ENCODE results near the gene NR3C2. TPM values are rescaled to one million over a fixed set of nuclear protein-coding genes. Genes with fewer than 3 reads are reported as not detected.
"Not testable (repeated sequence)": the region's sequence is repeated elsewhere in the genome, so short reads cannot be mapped to it uniquely, and the experiment has no call there.

The NR3C2 gene
- total RNA-seq, 2 experiments from 2014 or later = 3.1 to 3.3 TPM

DNA sequence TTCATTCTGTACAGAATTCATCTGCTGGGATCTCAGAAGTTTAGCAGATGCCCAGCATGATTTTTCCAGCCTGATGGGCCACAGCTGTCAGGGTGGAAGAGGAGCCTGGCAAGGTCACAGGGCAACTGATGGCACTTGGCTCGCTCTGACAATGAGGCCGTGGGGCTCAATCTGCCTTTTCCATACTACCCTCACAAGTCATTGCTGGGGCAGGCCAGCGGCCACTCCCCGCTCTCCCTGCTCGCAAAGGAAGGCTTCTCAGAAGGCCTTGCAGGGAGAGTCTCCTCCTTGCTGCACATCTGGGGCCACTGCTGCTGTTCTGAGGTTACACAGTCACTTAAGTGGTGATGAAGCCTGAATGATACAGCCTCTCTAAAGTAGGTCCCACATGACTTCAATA lies 349.1 kb downstream of the NR3C2 start:
- ChIA-PET CTCF (no interaction called here), POLR2A (no interaction called here)

DNA sequence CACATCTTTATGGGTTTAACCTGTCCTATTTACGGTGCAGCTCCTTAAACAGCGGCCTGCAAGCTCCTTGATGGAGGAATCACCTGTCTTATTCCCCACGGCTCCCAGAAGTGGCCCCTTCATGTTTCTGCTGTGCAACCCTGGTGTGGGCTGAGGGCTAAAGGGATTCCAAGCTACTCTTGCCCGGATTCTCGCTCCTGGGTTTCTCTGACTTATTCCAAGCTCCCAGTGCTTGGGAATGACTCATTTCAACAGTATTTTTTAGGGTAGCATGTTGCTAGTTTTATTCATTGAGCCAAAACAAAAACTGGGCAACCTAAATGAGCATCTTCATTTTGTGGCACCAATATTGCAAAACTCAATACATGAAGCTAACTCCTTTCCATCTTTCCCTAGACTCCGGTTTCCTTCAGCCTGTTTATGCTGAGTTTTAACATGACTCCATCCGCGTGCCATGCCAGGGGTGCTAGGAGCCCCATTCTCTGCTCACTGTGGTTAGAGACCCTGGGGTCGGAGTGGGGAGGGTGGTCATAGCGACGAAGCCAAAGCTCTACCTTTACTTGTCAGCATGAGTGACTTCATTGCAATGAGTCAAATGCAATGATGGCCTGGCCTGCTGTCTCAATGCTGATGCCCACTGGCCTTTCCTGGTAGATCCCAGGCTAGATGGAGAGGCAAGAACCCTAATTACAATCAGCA lies 349.7 kb downstream of the NR3C2 start:
- POLR2A ChIA-PET = no interaction called here
- CTCF ChIA-PET = interaction anchor here (0.9 kb wide), 1 partner anchor 573 kb away, joined by 3 read pairs; no protein-coding TSS in a partner anchor

DNA sequence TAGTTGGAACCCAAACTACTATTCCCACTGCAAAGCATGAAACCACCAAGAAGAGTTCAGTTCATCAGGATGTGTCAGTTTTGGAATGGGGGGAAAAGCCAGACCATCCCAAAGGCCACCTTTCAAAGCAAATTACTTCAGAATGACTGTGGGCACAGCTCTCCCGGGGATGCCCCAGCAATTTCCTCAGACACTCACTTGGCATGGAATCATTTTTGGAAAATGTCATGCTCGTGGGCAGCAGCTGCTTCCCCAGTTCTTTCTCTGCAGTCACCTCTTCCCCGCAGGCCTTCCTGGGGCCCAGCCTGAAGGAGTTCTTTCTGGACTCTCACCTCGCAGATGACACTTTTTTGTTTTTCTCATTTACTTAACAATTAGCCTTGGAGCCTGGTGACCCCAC lies 350.3 kb downstream of the NR3C2 start:
- CTCF ChIA-PET = interaction anchor here (0.9 kb wide), 1 partner anchor 572 kb away, joined by 3 read pairs; no protein-coding TSS in a partner anchor
- POLR2A ChIA-PET = no interaction called here

DNA sequence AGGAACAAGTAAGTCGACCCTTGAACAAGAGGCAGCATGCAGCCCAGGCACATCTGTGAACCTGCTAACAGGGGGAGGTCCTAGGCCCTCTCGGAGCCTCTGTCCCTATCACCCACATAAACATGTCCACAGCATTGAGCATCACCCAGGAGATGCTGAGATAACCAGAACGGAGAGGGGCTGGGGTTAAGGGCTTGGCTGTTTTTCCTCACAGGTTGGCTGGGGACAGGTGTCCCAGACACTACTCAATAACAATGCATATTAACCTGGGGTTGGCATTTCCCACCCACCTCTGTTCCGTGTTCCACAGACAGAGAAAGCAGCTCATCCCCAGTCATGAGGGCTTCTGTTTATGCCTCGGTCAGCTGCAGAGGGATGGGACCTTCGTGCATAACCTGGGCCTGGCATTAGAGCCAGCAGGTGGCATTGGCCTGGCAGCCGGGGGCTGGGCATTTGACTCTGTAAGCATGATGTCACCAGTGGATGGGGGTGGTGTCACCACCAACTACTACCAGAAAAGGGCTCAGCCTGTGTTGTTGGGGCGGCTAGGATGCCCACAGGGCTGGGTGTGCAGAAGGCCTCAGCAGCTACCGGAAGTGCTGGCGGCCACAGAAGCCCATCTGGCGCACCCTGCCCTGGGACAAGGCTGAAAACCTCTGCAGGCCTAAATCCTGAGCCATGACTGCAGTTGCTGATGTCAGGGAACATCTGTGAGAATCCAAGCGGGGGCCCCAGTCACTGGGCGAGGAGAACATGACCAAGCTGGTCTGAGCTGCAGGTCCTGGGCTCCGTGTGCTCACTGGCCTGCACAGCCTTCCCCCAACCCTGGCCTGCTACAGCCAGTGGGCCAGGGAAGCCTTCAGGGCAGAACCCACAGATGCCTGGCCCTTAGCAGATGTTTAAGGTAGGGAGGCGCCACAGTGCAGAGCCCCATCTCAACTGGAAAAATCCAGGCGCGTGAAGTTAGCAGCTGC lies 351.4 kb downstream of the NR3C2 start:
- ChIA-PET POLR2A (no interaction called here), CTCF (no interaction called here)

DNA sequence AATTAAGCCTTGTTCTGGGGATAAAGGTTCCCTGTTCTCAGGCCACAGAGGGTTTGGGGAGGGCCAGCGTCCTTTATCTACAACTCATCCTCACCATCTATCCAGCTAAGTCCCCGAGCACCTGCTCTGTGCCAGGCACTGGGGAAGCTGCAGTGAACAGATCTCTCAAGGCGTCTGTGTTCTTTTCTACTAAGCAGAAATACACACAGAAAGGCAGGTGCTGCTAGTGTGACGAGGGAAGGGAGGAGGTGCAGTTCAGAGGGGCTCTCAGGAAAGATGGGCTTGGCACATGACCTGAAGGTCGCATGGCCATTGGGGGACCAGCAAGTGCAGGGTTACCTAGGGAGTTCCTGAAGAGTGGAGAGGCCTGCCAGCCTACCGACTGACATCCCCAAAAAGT lies 352.2 kb downstream of the NR3C2 start:
- ChIA-PET CTCF (no interaction called here), POLR2A (no interaction called here)

DNA sequence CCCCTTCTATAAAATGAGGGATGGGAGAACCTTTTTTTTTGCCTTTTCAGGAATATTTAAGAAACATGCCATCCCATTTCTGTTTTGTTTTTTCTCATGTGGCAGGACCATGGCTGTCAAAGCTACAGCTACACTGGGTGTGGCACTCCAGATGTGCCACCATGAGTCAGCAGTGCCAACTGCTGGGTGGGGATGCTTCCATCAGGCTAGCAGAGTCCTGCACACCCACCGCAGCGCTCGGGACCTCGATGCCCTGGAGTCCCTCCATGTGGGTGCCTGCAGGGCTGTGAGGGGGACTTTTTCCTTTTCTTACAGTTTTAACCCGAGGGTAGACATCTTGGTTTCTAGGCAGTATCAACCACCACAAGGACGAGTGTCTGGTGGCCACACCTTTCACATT lies 352.6 kb downstream of the NR3C2 start:
- ChIA-PET CTCF (no interaction called here), POLR2A (no interaction called here)

DNA sequence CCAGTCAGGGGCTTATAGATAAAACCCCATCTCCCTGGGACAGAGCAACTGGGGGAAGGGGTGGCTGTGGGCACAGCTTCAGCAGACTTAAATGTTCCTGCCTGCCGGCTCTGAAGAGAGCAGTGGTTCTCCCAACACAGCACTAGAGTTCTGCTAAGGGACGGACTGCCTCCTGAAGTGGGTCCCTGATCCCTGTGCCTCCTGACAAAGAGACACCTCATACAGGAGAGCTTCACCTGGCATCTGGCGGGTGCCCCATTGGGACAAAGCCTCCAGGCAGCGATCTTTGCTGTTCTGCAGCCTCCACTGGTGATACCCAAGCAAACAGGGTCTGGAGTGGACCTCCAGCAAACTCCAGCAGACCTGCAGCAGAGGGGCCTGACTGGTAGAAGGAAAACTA lies 359.1 kb downstream of the NR3C2 start:
- CTCF ChIA-PET, POLR2A ChIA-PET: not testable (repeated sequence)

DNA sequence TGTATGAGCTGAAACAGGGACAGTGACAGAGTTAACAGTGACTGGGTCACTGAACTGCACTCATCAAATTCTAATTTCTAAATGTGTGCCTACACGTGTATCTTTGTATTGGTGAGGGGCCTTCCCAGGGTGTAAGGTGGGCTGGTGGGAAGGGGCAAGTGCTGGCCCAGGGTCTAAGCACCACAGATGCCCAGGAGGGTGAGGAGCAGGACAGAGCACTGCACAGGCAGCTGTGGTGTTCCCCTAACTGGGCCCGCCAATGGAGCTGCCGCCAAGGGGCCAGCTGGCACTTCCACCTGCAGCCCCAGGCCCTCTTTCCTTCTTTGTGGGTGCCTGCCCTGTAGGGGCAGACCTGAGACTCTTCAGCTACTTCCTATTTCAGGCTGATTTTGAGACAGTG lies 360.5 kb downstream of the NR3C2 start:
- ChIA-PET POLR2A (no interaction called here), CTCF (no interaction called here)

DNA sequence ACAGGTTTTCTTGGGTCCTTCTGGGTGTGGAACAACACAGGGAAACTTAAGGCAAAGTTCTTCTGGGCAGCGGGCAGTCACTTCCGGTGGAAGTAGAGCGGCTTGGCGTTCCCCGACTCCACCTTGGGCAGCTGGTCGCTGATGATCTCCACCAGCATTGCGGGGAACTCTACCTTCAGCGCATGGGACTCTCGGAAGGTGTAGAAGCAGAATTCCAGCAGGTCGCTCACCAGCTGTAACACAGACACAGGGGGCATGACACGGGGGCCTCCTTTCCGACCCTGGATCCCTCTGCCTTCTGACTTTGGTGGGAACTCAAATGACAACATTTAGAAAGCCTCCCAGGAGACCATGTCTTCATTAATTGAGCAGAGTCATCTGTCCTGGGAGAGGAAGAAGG lies 360.9 kb downstream of the NR3C2 start:
- POLR2A ChIA-PET = no interaction called here
- CTCF ChIA-PET = no interaction called here

DNA sequence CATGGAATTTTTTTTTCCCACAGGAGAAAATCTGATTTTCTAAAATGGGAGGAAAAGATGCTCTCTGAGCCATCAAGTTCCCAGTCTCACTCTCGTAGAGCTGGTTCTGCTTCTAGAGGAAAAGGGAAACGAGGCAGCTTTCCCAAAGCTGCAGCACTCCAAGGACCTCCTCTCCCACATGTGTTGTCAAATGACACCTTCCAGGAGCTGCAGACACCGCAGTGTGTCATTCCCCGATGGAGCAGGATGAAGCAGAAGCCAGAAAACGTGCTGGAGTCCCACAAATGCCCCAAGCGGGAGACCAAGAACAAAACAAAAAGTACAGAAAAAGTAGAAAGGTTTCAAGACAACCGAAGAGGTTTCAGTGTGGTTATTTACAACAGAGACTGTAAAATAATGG lies 362.3 kb downstream of the NR3C2 start:
- ChIA-PET CTCF (no interaction called here), POLR2A (no interaction called here)

DNA sequence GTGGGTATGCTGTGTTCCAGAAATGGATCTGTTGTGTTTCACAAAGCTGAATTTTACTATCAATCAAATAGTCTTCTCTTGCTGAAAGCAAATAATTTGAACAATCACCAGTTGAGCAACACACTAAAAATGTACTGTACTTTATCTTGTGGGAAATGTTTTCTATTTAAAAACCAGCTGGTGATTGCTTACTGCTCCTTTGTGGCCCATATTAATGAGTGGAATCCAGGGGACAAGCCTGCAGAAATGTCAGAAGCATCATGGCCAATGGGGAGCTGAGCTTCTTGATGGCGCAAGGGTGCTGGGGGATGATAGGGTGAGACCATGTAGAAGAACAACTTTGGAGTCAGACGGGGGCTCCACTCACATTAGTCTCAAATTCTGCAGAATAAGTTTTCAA lies 364.2 kb downstream of the NR3C2 start:
- POLR2A ChIA-PET = no interaction called here
- CTCF ChIA-PET = no interaction called here

DNA sequence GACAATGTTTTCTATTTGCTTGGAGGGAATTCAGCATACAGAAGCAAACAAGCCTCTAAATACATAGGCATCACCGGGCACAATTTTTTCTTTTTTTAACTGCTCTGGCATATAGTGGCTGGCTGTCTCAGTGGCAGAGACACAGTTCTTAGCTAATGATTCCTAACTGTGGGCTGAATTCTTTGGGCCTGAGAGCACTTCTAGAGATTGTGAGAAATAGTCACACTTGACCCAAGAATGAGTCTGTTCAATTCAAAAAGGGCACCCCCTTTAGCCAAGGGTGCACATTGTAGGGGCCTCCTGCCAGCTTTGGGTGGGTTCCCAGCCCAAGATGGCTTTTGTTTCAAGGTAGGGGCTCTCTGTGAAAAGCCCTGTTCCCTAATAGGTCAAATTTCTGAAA lies 364.6 kb downstream of the NR3C2 start:
- CTCF ChIA-PET = no interaction called here
- POLR2A ChIA-PET = no interaction called here

DNA sequence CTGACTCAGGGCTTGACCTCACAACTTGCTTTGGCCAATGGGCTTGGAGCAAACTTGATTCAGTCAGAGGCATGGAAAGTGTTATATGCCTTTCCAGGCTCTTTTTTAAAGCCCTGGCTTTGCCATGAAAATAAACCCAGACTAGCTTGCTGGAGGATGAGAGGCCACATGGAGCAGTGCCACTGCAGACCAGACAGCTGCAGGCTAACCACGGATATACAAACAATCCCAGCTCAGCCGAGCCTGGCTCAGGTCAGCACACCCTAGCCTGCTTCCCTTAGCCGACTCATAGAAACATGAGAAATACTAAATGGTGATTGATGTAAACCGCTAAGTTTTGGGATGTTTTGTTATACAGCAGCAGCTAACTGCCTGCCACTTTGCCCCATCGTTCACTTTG lies 365.2 kb downstream of the NR3C2 start:
- CTCF ChIA-PET = no interaction called here
- POLR2A ChIA-PET = no interaction called here

DNA sequence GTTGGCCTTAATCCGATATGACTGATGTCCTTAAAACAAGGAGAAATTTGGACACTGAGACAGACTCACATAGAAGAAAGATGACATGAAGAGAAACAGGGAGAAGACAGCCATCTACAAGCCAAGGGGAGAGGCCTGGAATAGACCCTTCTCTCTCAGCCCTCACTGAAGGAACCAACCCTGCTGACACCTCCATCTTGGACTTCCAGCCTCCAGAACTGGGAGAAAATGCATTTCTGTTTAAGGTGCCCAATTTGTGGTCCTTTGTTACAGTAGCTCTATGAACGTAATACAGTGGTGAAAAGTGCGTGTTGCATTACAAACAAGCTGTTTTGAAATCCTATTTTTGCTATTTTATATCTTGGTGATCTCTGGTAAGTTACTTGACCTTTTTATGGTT lies 366.8 kb downstream of the NR3C2 start:
- ChIA-PET CTCF (no interaction called here), POLR2A (no interaction called here)

DNA sequence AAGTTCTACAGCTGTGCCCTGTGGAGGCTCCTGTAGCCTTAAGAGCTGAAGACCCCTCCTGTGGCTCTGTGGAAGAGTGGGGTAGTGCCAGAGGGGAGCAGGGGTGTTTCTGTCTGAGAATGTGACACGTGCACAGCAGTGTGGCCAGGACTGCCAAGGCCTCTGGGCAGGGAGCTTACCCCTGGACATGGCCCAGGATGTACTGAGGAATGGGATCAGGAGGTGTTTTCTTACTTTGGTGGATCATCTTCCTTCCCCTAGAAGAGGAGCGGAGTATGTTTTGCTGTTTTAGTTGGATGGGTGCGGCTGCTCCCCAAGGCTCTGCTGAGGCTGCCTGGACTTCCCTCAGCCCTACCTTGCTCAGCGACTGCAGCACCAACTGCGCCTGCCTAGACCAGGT lies 367.8 kb downstream of the NR3C2 start:
- POLR2A ChIA-PET = no interaction called here
- CTCF ChIA-PET = no interaction called here

DNA sequence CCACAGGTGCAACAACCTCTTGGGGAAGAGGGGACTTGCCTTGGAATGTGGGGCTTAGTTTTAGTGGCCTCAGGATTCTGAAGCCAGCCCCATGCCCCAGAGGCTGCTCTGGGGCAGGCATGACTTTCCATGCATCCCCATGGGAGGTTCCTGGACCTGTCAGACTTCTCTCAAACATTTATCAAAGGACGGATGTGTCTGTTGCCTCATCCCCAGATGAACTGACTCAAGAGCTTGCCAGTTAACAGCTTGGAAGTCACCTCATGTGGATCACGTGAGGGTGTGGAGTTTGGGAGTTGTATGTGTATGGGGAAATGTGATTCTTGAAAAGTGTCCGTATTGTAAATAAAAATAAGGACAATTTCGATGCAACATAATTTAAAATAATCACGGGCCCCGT lies 368.9 kb downstream of the NR3C2 start:
- ChIA-PET POLR2A (no interaction called here), CTCF (no interaction called here)

DNA sequence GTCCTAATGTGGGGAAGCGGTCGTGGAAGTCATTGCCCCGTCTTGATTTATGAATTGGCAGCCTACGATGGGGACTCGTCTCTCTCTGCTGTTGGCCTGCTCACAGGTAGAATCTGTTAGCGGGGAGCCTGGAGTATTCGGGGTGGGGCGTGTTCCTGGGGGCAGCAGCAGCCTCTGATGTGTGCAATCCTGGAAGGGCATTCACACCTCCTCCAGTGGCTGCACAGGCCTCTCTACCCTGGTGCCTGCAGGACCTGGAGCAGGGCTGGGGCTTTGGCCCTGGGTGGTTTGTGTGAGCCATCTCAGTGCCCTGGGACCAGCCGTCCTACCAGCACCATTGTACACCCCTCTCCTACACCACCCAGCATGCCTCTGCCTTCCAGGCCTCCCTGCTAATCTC lies 369.4 kb downstream of the NR3C2 start:
- ChIA-PET CTCF (no interaction called here), POLR2A (no interaction called here)

DNA sequence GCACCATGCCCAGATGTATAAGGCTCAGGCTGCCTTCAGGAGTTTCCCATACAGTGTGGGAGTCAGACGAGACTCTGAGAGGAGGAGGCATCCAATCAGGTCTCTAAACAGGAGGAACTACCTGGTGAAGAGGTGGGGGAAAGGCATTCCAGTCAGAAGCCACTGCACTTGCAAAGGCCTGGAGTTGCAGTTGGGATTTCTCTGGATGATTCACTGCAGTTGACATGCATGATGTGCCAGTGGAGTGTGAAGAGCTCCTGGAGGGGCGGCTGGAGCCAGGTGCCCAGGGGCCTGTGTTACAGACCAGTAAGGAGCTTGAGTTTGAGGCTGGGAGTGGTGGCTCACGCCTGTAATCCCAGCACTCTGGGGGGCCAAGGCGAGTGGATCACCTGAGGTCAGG lies 371.2 kb downstream of the NR3C2 start:
- ChIA-PET POLR2A (interaction anchor here (0.7 kb wide), 1 partner anchor 27 kb away, joined by 4 read pairs; no protein-coding TSS in a partner anchor), CTCF (no interaction called here)

DNA sequence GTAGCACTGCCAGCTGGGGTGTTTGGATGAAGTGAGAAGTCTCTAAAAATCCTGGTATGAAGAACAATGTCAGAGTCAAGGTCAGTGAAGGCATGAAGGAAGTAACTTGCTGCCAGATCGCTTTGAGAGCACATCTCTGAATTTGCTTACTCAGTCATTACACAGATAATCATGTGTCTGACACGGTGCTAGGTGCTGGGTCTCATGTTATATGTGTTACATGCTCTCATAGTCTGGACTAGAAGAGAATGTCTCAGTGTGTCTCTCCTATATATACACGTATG lies 372.4 kb downstream of the NR3C2 start:
- ChIA-PET POLR2A (no interaction called here), CTCF (no interaction called here)

DNA sequence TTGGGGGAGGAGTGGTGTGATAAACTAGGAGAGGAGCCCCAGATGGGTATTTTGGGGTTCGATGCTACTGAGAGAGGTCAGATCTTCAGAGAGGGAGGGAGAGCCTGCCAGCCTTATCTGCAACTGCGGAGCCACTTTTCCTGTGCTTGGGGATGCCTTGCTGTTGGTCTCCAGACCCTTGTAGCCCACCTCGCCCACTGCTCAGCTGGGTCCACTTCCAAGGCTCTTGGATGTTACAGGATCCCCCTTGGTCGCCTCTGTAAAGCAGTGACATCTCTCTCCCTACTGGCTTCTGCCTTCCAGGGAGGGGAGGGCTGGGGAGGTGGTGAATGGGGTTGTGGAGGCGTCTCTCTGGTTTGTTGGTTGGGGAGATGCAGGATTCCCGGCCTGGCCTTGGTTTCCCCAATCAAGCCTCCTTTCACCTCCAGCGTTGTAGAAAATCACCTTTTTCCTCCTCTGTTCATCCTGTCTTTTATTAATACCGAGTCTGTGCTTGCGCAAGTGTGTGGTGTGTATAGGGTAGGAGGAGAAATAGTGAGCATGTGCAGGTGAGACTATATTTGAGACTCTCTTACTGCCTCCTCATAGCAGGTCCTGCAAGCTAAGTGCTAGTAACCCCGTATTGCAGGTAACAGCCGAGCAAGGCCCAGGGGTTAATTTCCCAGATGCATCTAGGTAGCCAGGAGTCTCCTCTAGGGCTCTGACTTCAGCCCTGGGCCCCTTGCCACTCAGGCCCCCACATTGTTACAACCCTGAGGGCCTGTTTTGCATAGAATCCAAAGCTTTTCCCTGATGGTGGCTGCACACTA lies 372.9 kb downstream of the NR3C2 start:
- POLR2A ChIA-PET = no interaction called here
- CTCF ChIA-PET = no interaction called here
